ENCODE data around the gene RBFOX2. TPM values are rescaled to one million over a fixed set of nuclear protein-coding genes. Genes with fewer than 3 reads are reported as not detected.

RBFOX2 gene
- total and polyA plus RNA-seq, 2 experiments from 2014 or later = 88.8 to 131 TPM

DNA sequence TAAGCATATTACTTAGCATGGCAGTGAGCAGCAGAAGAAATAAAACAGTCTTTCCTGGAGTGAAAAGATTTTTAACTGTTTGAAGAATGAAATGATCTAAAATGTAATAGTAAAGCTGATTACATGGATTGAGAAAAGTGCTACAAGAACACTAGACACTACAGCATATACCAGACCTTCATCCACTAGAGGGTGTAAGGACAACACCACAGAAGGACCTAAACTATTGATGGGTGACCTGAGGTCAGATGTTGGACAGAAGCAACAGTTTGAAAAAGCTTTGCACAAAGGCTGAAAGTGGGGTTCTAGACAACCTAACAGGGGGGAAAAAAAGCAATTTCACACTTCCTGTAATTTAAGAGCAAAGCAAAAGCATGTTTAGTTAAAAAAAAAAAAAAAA, 97.7 kb downstream of the RBFOX2 start:
- H3K36me3 Mint-ChIP-seq (ENCODE audit: low read depth) = no peaks in the 10 kb centered on the region; the same call in 2 of the 3 replicates
- Histone ChIP-seq H4K20me1 (replicated peaks; ENCODE audit: insufficient read depth) (peaks cover 5% of the 10 kb centered on the region), H3K27ac (ENCODE audit: low read depth) (no peak overlapping the region), H3K36me3 (ENCODE audit: insufficient read depth) (no peaks in the 10 kb centered on the region; the same call in 1 of the 2 replicates), H3K4me2 (no peak overlapping the region), H3F3A (replicated peaks; ENCODE audit: low read depth) (no peaks in the 10 kb centered on the region), H3K79me2 (replicated peaks; ENCODE audit: insufficient read depth) (peaks cover 56% of the 10 kb centered on the region), H3K9me2 (ENCODE audit: insufficient read depth) (no peaks in the 10 kb centered on the region), H3K4me3 (no peak overlapping the region), H2AFZ (no peak overlapping the region), H3K4me1 (ENCODE audit: insufficient read depth) (peaks cover 9% of the 10 kb centered on the region), H3K27me3 (ENCODE audit: insufficient read depth) (no peaks in the 10 kb centered on the region)
- DNase-seq (ENCODE audit: low spot score) (peak; percentile 56), ATAC-seq (peak; percentile 84)
- H3K27me3 Mint-ChIP-seq (ENCODE audit: insufficient read depth, low read depth, poor library complexity) = no peaks in the 10 kb centered on the region
- TF ChIP-seq, protein P1, sequence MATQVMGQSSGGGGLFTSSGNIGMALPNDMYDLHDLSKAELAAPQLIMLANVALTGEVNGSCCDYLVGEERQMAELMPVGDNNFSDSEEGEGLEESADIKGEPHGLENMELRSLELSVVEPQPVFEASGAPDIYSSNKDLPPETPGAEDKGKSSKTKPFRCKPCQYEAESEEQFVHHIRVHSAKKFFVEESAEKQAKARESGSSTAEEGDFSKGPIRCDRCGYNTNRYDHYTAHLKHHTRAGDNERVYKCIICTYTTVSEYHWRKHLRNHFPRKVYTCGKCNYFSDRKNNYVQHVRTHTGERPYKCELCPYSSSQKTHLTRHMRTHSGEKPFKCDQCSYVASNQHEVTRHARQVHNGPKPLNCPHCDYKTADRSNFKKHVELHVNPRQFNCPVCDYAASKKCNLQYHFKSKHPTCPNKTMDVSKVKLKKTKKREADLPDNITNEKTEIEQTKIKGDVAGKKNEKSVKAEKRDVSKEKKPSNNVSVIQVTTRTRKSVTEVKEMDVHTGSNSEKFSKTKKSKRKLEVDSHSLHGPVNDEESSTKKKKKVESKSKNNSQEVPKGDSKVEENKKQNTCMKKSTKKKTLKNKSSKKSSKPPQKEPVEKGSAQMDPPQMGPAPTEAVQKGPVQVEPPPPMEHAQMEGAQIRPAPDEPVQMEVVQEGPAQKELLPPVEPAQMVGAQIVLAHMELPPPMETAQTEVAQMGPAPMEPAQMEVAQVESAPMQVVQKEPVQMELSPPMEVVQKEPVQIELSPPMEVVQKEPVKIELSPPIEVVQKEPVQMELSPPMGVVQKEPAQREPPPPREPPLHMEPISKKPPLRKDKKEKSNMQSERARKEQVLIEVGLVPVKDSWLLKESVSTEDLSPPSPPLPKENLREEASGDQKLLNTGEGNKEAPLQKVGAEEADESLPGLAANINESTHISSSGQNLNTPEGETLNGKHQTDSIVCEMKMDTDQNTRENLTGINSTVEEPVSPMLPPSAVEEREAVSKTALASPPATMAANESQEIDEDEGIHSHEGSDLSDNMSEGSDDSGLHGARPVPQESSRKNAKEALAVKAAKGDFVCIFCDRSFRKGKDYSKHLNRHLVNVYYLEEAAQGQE (IDR thresholded peaks at IDR 0.05; ENCODE audit: unreplicated experiment) = no peak
- no peak for TF ChIP-seq ZNF114 (CRISPR knock-in tag; IDR thresholded peaks at IDR 0.05)
- TF ChIP-seq, protein P2, sequence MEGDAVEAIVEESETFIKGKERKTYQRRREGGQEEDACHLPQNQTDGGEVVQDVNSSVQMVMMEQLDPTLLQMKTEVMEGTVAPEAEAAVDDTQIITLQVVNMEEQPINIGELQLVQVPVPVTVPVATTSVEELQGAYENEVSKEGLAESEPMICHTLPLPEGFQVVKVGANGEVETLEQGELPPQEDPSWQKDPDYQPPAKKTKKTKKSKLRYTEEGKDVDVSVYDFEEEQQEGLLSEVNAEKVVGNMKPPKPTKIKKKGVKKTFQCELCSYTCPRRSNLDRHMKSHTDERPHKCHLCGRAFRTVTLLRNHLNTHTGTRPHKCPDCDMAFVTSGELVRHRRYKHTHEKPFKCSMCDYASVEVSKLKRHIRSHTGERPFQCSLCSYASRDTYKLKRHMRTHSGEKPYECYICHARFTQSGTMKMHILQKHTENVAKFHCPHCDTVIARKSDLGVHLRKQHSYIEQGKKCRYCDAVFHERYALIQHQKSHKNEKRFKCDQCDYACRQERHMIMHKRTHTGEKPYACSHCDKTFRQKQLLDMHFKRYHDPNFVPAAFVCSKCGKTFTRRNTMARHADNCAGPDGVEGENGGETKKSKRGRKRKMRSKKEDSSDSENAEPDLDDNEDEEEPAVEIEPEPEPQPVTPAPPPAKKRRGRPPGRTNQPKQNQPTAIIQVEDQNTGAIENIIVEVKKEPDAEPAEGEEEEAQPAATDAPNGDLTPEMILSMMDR (conservative IDR thresholded peaks at IDR 0.05; ENCODE audit: low read depth in 2 of 2) = peak; percentile 64 to 84
- H3K9me3 Mint-ChIP-seq = no peaks in the 10 kb centered on the region
- H3K4me3 Mint-ChIP-seq = no peak overlapping the region
- H3K4me1 Mint-ChIP-seq = peaks cover 17% of the 10 kb centered on the region
- H3K27ac Mint-ChIP-seq = no peak overlapping the region

DNA sequence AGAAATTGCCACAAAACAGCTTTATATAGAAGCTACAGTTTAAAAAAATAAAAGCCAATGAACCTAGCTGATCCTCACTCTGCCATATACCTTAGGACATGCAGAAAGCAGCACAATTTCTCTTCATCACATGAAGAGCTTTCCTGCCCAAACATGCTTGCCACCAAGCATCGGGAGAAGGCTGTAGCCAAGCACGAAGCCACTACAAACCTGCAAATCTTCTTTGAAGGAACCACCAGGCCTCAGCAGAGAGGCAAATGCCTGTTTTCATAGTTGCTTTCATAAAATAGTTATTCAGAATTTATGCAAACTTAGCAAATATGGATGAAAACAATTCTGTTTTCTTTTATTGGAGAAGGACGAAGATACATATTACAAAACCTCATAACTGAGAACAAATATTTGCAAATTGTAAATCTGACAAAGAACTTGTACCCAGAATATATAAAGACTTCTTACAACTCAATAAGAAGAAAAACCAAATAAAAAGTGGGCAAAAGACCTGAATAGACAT, 100.3 kb downstream of the RBFOX2 start:
- Histone ChIP-seq H3K36me3 (ENCODE audit: insufficient read depth) (no peaks in the 10 kb centered on the region), H3K27ac (ENCODE audit: low read depth) (peak overlapping the region; percentile 21; the same call in 1 of the 2 replicates), H2AFZ (no peak overlapping the region), H3K4me2 (no peak overlapping the region), H3K27me3 (ENCODE audit: insufficient read depth) (no peaks in the 10 kb centered on the region), H3F3A (replicated peaks; ENCODE audit: low read depth) (no peaks in the 10 kb centered on the region), H3K9me2 (ENCODE audit: insufficient read depth) (no peaks in the 10 kb centered on the region), H4K20me1 (replicated peaks; ENCODE audit: insufficient read depth) (no peaks in the 10 kb centered on the region; the same call in 1 of the 2 replicates), H3K4me3 (no peak overlapping the region), H3K4me1 (ENCODE audit: insufficient read depth) (peaks cover 9% of the 10 kb centered on the region), H3K79me2 (replicated peaks; ENCODE audit: insufficient read depth) (peaks cover 59% of the 10 kb centered on the region)
- H3K4me1 Mint-ChIP-seq = peaks cover 11% of the 10 kb centered on the region
- H3K36me3 Mint-ChIP-seq (ENCODE audit: low read depth) = no peaks in the 10 kb centered on the region; the same call in 2 of the 3 replicates
- DNase-seq (ENCODE audit: low spot score) (no peak), ATAC-seq (no peak)
- no peaks in the 10 kb centered on the region for H3K9me3 Mint-ChIP-seq
- no peak overlapping the region for H3K4me3 Mint-ChIP-seq
- H3K27ac Mint-ChIP-seq = no peak overlapping the region
- H3K27me3 Mint-ChIP-seq (ENCODE audit: insufficient read depth, low read depth, poor library complexity) = no peaks in the 10 kb centered on the region
- TF ChIP-seq, protein P1 (IDR thresholded peaks at IDR 0.05; ENCODE audit: unreplicated experiment) = no peak
- TF ChIP-seq STAT1 (IDR thresholded peaks at IDR 0.05; ENCODE audit: unreplicated experiment) = no peak
- TF ChIP-seq POLR2AphosphoS5 (IDR thresholded peaks at IDR 0.05; ENCODE audit: low read depth) = no peak
- no peak for TF ChIP-seq ZNF331 (CRISPR knock-in tag; IDR thresholded peaks at IDR 0.05; ENCODE audit: low read depth)
- no peak for TF ChIP-seq EZH2 (IDR thresholded peaks at IDR 0.05; ENCODE audit: low read depth, unreplicated experiment)
- TF ChIP-seq, protein P3, sequence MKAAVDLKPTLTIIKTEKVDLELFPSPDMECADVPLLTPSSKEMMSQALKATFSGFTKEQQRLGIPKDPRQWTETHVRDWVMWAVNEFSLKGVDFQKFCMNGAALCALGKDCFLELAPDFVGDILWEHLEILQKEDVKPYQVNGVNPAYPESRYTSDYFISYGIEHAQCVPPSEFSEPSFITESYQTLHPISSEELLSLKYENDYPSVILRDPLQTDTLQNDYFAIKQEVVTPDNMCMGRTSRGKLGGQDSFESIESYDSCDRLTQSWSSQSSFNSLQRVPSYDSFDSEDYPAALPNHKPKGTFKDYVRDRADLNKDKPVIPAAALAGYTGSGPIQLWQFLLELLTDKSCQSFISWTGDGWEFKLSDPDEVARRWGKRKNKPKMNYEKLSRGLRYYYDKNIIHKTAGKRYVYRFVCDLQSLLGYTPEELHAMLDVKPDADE (IDR thresholded peaks at IDR 0.05) = no peak
- TF ChIP-seq NANOG (IDR thresholded peaks at IDR 0.05; ENCODE audit: borderline replicate concordance) = no peak
- no peak for TF ChIP-seq CREB1 (CRISPR knock-in tag; IDR thresholded peaks at IDR 0.05; ENCODE audit: low read depth)

Measured in GM23338 (cell line).